ENCODE measurements around the gene VTI1A.

- TF ChIP-seq CTCF (IDR thresholded peaks at IDR 0.05) (no peak), POLR2A (IDR thresholded peaks at IDR 0.05) (no peak), EP300 (IDR thresholded peaks at IDR 0.05) (no peak), POLR2AphosphoS5 (IDR thresholded peaks at IDR 0.05) (no peak)
Measured at GRCh38 chr10:112769611-112770370, 322.8 kb downstream of the VTI1A start.

Data from sigmoid colon (tissue), 4 donors.